ENCODE measurements around the gene SAP30.

DNA sequence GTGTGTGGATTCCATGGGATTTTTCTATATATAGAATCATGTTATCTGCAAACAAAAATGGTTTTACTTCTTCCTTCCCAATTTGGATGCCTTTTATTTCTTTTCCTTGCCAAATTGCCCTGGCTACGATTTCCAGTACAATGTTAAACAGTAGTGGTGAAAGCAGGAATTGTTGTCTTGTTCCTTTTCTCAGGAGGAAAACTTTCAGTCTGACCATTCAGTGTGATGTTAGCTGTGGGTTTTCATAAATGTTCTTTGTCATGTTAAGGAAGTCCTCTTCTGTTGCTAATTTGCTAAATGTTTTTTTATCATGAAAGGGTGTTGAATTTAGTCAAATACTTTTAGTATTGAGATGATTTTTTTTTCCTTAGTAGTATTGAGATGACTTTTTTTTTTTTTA lies 10.9 kb downstream of the SAP30 start:
- TF ChIP-seq, protein P1, sequence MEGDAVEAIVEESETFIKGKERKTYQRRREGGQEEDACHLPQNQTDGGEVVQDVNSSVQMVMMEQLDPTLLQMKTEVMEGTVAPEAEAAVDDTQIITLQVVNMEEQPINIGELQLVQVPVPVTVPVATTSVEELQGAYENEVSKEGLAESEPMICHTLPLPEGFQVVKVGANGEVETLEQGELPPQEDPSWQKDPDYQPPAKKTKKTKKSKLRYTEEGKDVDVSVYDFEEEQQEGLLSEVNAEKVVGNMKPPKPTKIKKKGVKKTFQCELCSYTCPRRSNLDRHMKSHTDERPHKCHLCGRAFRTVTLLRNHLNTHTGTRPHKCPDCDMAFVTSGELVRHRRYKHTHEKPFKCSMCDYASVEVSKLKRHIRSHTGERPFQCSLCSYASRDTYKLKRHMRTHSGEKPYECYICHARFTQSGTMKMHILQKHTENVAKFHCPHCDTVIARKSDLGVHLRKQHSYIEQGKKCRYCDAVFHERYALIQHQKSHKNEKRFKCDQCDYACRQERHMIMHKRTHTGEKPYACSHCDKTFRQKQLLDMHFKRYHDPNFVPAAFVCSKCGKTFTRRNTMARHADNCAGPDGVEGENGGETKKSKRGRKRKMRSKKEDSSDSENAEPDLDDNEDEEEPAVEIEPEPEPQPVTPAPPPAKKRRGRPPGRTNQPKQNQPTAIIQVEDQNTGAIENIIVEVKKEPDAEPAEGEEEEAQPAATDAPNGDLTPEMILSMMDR (IDR thresholded peaks at IDR 0.05; ENCODE audit: low read depth, low read length): no peak
- TF ChIP-seq EZH2phosphoT487 (IDR thresholded peaks at IDR 0.05; ENCODE audit: low read depth): no peak

Data from OCI-LY3 (cell line).